Stomach (tissue), 9 donors: Measurements from ENCODE around the gene ALOX5AP. TPM values are rescaled to one million over a fixed set of nuclear protein-coding genes. Genes with fewer than 3 reads are reported as not detected.
A peak's percentile ranks its signal among the peaks of the same experiment; 100 is the strongest.

Experiments
- DNase-seq, 2 donors: peaks; one replicate each; pipeline versions ENCODE4 v3.0.0 to v3.0.0-alpha.2; 2013 to 2019
- H3K27ac ChIP-seq, 5 donors: fragments of 200-600 bp in 4 of 5; sonication (generic) in 4 of 5; one replicate each; pipeline ENCODE4 v1.5.1; 2013 to 2019; ENCODE audit warnings: mild to moderate bottlenecking in 1 of 5, moderate library complexity in 1 of 5
- H3K27me3 ChIP-seq, 3 donors: fragments of 200-600 bp; sonication (generic); one replicate each; pipeline ENCODE4 v1.5.1; 2017 to 2019; ENCODE audit warnings: mixed run types in 1 of 3
- H3K36me3 ChIP-seq, 4 donors: fragments of 200-600 bp; sonication (generic); 1 replicate in 3 of 4; 2 replicates in 1 of 4; pipeline ENCODE4 v1.5.1; 2016 to 2019
- H3K4me1 ChIP-seq, 4 donors: fragments of 200-600 bp; sonication (generic); one replicate each; pipeline ENCODE4 v1.5.1; 2016 to 2019
- H3K4me3 ChIP-seq, 4 donors: fragments of 200-600 bp; sonication (generic) in 3 of 4; one replicate each; pipeline ENCODE4 v1.5.1; 2016 to 2019; ENCODE audit warnings: mild to moderate bottlenecking in 1 of 4
- H3K9me3 ChIP-seq, 4 donors: fragments of 200-600 bp; sonication (generic); one replicate each; pipeline ENCODE4 v1.5.1; 2016 to 2019
- EP300 ChIP-seq: sonication (generic); formaldehyde crosslinking; IDR thresholded peaks from one replicate; pipeline ENCODE4 v1.6.1; 2017; ENCODE audit warnings: antibody characterized with exemption
- POLR2A ChIP-seq, 4 donors: fragments of 450-650 bp; IDR thresholded peaks; one replicate each; pipeline ENCODE4 v1.6.1; 2016; ENCODE audit warnings: antibody characterized with exemption in 4 of 4, control low read depth in 2 of 4, mild to moderate bottlenecking in 1 of 4, moderate library complexity in 1 of 4
- POLR2AphosphoS5 ChIP-seq, 3 donors: sonication (generic); formaldehyde crosslinking; IDR thresholded peaks; one replicate each; pipeline ENCODE4 v1.6.1; 2016; ENCODE audit warnings: antibody characterized with exemption in 3 of 3
- WGBS, 5 donors: extraction: QIAGEN DNeasy Blood & Tissue Kit in 3 of 5; methylation state at CpG; one replicate each; pipeline versions ENCODE4 v1.1.5 to v1.1.7; 2013 to 2018; 5-methylcytosine and 5-hydroxymethylcytosine counted together
- intact Hi-C: fragments of 100-400 bp; cut with DNase I; formaldehyde crosslinking; loops from one replicate; pipeline ENCODE4 v1.15.1; 2023; ENCODE audit warnings: low total_unique reads
- polyA plus RNA-seq, 3 donors: library from polyadenylated mRNA; stranded (reverse); fragments of 200-250 nt; gene quantifications; one replicate each; pipeline ENCODE4 v1.2.3, GENCODE V29; 2013
- total RNA-seq, 5 donors: library from RNA; depleted of rRNA; stranded (reverse); fragments of >200 nt; gene quantifications; one replicate each; pipeline versions ENCODE4 v1.1.0 to v1.2.3, GENCODE V29; 2014 to 2016
- TF ChIP-seq, protein P1 (sequence below), 7 experiments: fragments of 450-650 bp in 4 of 7; fragments of 200-600 bp in 3 of 7; sonication (generic) in 3 of 7; IDR thresholded peaks; one replicate each; pipeline ENCODE4 v1.5.1; 2016 to 2019; ENCODE audit warnings: antibody characterized with exemption in 7 of 7, control low read depth in 2 of 7, mild to moderate bottlenecking in 1 of 7
- donor health status: healthy with polysubstance abuse.
- donor health status: Bipolar disorder and iron deficiency.
- donor health status: healthy.

ALOX5AP gene
- total and polyA plus RNA-seq, 8 donors, result 1.3 to 36.4 (median 7.7) TPM

DNA sequence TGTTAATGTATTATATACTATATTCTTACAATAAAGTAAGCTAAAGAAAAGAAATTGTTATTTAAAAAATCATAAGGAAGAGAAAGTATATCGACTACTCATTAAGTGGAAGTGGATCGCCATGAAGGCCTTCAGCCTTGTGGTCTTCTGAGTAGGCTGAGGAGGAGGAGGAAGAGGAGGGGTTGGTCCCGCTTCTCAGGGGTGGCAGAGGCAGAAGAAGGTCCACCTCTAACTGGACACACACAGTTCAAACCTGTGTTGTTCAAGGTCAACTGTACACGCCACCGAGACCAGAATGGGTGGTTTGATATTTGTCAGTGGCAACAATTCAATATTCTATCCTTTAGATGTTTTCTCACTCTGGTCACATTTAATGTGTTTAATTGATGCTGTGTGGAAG lies 67.2 kb downstream of the ALOX5AP start:
- Histone ChIP-seq H3K27ac (peak overlapping the region in 2 of 5 donors; percentile 44 to 71), H3K36me3 (no peaks in the 10 kb centered on the region)

DNA sequence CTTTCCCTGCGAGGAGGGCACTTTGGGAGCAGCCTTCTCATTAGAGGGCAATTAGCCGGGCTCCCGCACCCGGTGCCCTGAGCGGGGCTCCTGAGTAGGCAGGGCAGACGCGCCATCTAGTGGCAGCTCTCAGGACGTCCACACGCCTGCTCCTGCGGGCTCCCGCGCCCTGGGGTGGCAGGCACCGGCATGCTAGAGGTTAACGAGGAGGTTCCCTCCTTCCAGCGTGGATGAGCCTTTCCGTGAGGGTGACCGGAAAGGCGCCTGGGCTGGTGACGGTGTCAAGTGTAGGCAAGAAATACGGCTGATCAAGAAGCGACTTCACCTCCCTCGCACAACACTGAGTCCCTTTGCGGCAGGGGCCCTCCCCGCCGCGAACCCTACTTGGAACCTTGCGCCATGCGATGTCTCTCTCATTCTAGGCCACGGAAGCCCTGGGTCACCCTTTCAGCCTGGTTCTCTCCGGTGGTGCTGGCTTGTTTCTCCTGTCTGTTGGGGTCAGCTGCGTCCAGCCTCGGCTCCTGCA lies 67.7 kb downstream of the ALOX5AP start:
- peak overlapping the region; percentile 35 to 41 (median 40) for H3K4me3 ChIP-seq
- H3K9me3 ChIP-seq, result no peaks in the 10 kb centered on the region
- H3K27me3 ChIP-seq, result no peaks in the 10 kb centered on the region
- intact Hi-C loops, result loop anchor here (10.0 kb wide), 1 partner anchor 658 kb away; no protein-coding TSS in a partner anchor
- WGBS, 5 donors, result 13 to 20% (median 16%) methylated on average over 30 to 32 of the region's 32 CpGs
- peak; percentile 86 to 93 for DNase-seq
- peaks cover 7 to 31% (median 19%) of the 10 kb centered on the region in 4 donors for H3K4me1 ChIP-seq
- no peaks in the 10 kb centered on the region for H3K36me3 ChIP-seq
- TF ChIP-seq EP300, result no peak
- no peak for TF ChIP-seq POLR2A (IDR thresholded peaks at IDR 0.05)
- TF ChIP-seq POLR2AphosphoS5 (IDR thresholded peaks at IDR 0.05), result peak in 1 of 3 donors; percentile 69
- TF ChIP-seq, protein P1, sequence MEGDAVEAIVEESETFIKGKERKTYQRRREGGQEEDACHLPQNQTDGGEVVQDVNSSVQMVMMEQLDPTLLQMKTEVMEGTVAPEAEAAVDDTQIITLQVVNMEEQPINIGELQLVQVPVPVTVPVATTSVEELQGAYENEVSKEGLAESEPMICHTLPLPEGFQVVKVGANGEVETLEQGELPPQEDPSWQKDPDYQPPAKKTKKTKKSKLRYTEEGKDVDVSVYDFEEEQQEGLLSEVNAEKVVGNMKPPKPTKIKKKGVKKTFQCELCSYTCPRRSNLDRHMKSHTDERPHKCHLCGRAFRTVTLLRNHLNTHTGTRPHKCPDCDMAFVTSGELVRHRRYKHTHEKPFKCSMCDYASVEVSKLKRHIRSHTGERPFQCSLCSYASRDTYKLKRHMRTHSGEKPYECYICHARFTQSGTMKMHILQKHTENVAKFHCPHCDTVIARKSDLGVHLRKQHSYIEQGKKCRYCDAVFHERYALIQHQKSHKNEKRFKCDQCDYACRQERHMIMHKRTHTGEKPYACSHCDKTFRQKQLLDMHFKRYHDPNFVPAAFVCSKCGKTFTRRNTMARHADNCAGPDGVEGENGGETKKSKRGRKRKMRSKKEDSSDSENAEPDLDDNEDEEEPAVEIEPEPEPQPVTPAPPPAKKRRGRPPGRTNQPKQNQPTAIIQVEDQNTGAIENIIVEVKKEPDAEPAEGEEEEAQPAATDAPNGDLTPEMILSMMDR (IDR thresholded peaks at IDR 0.05), result peak in 5 of 7 experiments; percentile 82 to 93 (median 85)
- peak overlapping the region in 4 of 5 donors; percentile 41 to 72 (median 58) for H3K27ac ChIP-seq

More for the DNA sequence above, 67.2 kb downstream of the ALOX5AP start:
- no peak for DNase-seq
- H3K4me3 ChIP-seq, result peak overlapping the region in 3 of 4 donors; percentile 35 to 41 (median 39)
- no peaks in the 10 kb centered on the region for H3K27me3 ChIP-seq
- TF ChIP-seq, protein P1 (IDR thresholded peaks at IDR 0.05), result no peak
- TF ChIP-seq POLR2AphosphoS5 (IDR thresholded peaks at IDR 0.05) (no peak), EP300 (no peak), POLR2A (IDR thresholded peaks at IDR 0.05) (no peak)
- intact Hi-C loops, result loop anchor here (10.0 kb wide), 1 partner anchor 658 kb away; no protein-coding TSS in a partner anchor
- H3K9me3 ChIP-seq, result no peaks in the 10 kb centered on the region
- whole genome bisulfite sequencing, 5 donors, result 58 to 80% (median 73%) methylated on average over 5 of the region's 5 CpGs
- peaks cover 8 to 33% (median 19%) of the 10 kb centered on the region in 4 donors for H3K4me1 ChIP-seq

DNA sequence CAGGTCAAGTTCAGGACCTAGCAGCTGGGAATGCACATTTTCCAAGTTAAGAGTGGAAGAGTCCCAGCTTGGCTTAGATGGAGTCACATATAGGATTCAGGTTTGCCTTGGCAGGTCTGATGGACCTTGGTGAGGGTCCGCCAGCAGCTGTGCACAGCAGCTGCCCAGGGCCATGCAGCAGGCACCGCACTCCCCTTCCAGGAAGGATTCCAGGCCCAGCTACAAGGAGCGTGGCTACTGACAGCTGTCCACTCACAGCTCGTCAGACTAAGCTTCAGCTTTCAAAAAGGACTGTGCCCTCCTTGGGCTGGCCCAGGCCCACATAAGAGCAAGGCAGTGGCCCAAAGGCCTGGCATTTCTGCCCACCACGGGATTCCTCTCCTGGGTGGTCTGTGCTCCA lies 68.4 kb downstream of the ALOX5AP start:
- peak overlapping the region in 2 of 5 donors; percentile 41 to 72 for H3K27ac ChIP-seq
- H3K4me3 ChIP-seq, result peak overlapping the region in 1 of 4 donors; percentile 35
- no peaks in the 10 kb centered on the region for H3K9me3 ChIP-seq
- no peak for DNase-seq
- no peak for TF ChIP-seq POLR2AphosphoS5 (IDR thresholded peaks at IDR 0.05)
- TF ChIP-seq POLR2A (IDR thresholded peaks at IDR 0.05), result no peak
- TF ChIP-seq, protein P1 (IDR thresholded peaks at IDR 0.05), result no peak
- TF ChIP-seq EP300, result no peak
- no peaks in the 10 kb centered on the region for H3K36me3 ChIP-seq
- intact Hi-C loops, result loop anchor here (2.0 to 10.0 kb wide), 2 partner anchors 123 to 659 kb away; no protein-coding TSS in a partner anchor
- 89 to 97% (median 94%) methylated on average over 5 of the region's 5 CpGs for WGBS, 5 donors
- H3K4me1 ChIP-seq, result peaks cover 7 to 31% (median 19%) of the 10 kb centered on the region in 4 donors
- no peaks in the 10 kb centered on the region for H3K27me3 ChIP-seq

DNA sequence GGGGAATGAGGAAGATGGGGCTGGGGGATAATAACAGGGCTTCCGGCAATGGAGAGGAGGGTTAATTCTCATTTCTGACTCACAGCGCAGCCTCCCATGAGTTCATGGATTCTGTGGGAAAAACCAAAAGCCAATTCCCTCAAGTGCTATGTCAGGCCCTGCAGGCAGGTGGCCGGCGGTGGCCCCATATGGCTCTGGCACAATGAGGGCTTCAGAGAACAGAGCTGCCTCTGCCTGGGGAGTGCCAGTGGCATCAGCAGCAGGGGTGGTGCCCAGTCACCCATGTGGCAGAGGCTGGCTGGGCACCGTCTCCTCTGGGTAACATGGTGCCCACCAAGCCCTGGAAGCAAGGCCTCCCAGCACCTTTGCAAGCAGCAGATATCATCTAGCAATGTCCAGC lies 69.1 kb downstream of the ALOX5AP start:
- H3K27me3 ChIP-seq, result no peaks in the 10 kb centered on the region
- H3K4me1 ChIP-seq, result peaks cover 7 to 31% (median 19%) of the 10 kb centered on the region in 4 donors
- 90 to 96% (median 92%) methylated on average over 5 of the region's 5 CpGs for WGBS, 5 donors
- no peak for DNase-seq
- no peaks in the 10 kb centered on the region for H3K9me3 ChIP-seq
- no peaks in the 10 kb centered on the region for H3K36me3 ChIP-seq
- H3K4me3 ChIP-seq, result no peak overlapping the region
- intact Hi-C loops, result loop anchor here (2.0 to 10.0 kb wide), 2 partner anchors 124 to 660 kb away; no protein-coding TSS in a partner anchor
- H3K27ac ChIP-seq, result no peak overlapping the region
- TF ChIP-seq, protein P1 (IDR thresholded peaks at IDR 0.05), result no peak
- TF ChIP-seq EP300, result no peak
- TF ChIP-seq POLR2A (IDR thresholded peaks at IDR 0.05), result no peak
- no peak for TF ChIP-seq POLR2AphosphoS5 (IDR thresholded peaks at IDR 0.05)
